HG02938 (cell line): Measurements from ENCODE around the gene DENND1A.

Source experiments
- ATAC-seq: cut with Tn5 transposase; IDR thresholded peaks from one replicate; pipeline ENCODE4 v1.9.1; 2021; ENCODE audit warnings: mild to moderate bottlenecking, moderate library complexity; ENCODE audit not compliant: unreplicated experiment

Gene DENND1A

DNA sequence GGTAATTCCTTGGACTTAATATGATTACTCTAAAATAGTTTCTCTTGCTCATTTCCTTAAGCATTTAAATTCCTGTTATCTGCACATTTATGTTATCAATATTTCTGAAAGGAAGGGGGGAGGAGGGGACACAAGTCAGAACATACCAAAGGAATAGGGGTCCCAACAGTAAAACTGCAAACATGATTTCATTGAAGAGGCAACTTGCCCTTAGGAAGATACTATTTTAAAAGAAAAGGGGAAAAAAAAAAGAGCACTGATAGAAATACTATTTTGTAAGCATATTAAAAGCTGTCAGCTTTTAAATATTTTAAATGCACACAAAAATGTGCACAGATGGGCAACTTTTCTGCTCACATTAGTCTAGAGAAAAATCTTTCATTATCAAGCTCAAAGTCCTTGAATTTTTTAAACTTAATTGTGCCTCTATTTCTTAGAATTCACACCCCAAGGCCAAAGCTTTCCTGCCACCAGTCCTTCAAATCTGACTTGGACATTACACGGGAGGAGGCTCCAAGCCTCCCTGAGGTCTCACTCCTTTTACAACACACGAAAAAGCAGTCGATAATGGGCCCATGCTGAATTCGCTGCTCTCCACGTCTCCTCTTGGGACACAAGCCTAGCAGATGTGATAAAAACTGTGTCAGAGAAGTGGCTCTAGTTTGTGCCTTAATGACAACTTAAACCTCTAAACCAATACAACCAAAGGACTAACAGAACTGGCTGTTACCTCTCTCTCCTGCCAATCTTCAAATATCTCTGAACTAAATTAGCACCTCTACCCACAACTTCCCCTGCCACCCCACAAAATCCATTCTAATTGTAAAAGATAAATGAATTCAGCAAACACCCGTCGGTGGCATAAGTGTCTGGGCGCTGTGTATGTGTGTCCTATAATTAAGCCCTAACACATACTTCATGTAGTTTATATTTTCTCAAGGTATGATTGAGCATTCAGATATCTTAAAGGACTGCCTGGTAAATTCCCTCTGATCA is 154.3 kb downstream of the DENND1A start:
- no peak for ATAC-seq

GRCh38 chr9:123773783-123774182 is 156.1 kb downstream of the DENND1A start:
- ATAC-seq = no peak

DNA sequence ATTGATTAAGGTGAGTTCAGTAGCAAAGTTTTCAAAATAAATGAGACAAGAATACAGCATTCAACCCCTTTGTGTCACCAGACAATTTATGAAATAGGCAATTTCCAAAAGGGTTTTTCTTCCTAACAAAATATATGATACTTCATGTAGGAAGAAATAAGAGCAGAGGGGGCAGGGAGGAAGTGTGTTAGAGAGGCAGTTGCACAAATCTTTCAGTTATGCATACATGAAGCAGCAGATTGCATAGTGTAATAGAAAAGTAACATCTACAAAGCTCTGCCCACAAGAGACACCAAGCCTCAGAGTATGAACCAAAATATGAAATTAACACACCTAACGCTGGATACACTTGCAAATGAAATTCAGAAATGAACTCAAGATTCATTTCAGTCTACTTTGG is 157.0 kb downstream of the DENND1A start:
- ATAC-seq = no peak

- no peak for ATAC-seq
These were observed 157.6 kb downstream of the DENND1A start for GRCh38 chr9:123772374-123772773.

DNA sequence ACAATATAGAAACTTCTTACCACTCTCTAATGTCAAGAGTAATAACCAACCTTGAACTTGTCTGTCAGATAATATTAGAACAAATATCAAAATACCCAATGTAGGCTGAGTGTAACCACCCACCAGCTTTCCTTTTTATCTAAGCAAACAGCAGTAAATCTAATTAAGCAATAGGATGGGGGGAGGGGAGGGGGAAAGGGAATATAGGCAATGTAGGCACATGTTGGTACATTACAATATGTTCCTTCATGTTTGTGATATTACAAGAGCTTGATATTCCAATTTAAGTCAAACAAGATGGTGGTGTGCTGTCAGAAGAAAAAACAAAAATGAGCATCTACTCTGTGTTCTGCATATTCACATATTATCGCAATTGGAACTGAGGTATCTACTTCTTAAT is 158.2 kb downstream of the DENND1A start:
- ATAC-seq = no peak

- ATAC-seq = no peak
These were observed 160.2 kb downstream of the DENND1A start for GRCh38 chr9:123769719-123770118.

GRCh38 chr9:123763910-123764588 is 165.9 kb downstream of the DENND1A start:
- ATAC-seq = no peak

GRCh38 chr9:123761905-123762605 is 167.9 kb downstream of the DENND1A start:
- no peak for ATAC-seq

DNA sequence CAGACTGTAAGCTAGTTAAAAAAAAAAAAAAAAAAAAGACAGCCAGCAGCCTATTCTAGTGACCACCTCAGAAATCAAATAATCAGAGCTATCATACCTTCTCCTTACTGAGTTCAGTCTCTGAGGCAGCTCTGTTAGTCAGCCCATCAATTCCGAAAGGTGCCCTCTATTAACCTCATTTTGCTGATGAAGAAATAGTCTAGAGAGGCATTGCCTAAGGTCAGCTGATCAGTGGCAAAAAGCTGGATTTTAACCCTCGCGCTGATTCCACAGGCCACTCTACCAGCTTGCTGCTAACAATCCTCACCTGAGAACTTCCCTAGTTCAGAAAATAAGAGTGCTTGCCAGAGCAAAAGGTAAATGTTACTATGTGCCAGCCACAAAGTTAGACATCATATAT is 172.0 kb downstream of the DENND1A start:
- ATAC-seq = no peak

- ATAC-seq = no peak
These were observed 172.4 kb downstream of the DENND1A start for GRCh38 chr9:123757547-123757946.

DNA sequence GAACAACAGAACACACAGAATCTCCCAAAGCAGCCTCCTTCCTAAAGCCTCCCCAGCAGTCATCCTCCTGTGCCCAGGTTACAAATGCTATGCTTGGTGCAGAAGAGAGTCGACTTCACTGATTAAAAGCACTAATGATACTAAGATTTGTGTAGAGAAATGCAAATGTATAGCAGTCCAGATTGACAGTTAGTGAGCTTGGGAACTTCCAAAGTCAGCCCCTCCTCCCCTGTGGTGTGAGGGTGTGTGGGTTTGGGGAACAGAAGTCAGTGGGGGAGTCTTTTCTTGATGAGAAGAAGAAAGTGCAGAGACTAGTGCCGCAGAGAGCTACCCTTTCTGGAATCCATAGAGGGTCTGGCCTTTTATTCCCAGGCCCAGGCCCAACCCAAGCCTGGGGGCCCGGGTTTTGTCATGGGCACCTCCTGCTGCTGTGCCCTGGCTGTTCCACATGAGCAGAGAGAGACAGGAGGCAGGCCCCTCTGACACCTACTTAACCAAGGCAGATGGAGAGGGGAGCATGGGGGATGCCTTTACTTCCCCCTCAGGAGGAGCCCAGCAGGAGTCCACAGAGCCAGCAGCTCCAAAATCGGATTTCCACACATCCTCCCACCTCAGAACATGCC is 173.3 kb downstream of the DENND1A start:
- no peak for ATAC-seq

GRCh38 chr9:123753669-123754258 is 176.2 kb downstream of the DENND1A start:
- ATAC-seq = no peak

DNA sequence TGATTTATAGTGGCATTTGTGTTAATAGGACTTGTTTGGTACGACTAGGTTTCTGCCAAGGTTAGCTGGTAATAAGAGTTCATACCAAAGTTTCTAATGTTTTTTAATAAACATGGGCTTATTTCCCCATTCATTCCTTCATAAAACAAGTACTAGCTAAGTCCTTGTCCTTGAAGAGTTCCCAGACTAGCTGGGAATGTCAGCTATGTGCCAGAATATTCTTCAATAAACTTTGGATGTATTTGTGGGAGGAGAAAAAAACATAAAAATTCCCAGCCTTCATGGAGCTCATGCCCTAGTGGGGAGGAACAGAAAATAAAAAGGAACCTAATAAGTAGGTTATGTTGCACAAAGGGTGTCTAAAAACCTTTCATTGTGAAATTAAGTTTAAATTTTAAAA is 176.9 kb downstream of the DENND1A start:
- no peak for ATAC-seq

- peak; percentile 56 for ATAC-seq
These were observed 180.2 kb downstream of the DENND1A start for GRCh38 chr9:123749580-123750202.

DNA sequence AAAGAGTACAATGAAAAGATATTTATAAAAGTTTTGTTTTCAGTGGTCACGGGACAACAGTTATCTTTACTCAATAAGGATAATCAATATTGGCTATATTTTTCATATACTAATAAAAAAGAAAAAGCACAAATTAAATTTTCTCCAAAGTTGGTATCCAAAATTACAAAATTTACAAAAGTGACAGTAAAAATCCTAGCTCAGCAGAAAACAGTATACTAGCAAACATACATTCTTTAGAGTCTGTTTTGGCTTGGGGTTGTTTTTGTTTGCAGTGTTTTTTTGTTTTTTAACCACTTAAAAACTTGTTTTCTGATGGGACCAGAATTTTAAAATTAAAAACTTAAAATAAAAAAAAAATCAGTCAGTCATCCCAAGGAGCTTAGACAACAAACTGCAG is 183.2 kb downstream of the DENND1A start:
- no peak for ATAC-seq

DNA sequence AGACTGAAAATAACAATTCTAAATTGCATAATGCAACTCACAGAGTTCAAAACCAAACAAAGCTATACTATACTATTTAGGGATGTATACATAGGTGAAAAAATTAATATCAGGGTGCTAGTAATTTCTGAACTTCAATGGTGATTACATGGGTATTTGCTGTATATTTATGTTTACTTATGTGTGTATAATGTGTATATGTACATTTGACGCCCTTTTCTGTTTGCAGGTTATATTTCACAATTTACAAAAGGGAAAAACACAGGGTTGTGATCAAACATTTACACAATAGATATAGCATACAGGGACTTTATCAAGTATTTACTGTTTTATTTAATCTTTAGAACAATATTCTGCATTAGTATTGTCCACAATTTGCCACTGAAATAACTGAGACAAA is 184.0 kb downstream of the DENND1A start:
- ATAC-seq = no peak

GRCh38 chr9:123745451-123745850 is 184.5 kb downstream of the DENND1A start:
- ATAC-seq = no peak

GRCh38 chr9:123743737-123744136 is 186.2 kb downstream of the DENND1A start:
- no peak for ATAC-seq

- no peak for ATAC-seq
These were observed 187.7 kb downstream of the DENND1A start for GRCh38 chr9:123742009-123742767.
